DMS53 (cell line): Measurements from ENCODE around the gene FRY.
"Not testable (repeated sequence)": the region's sequence is repeated elsewhere in the genome, so short reads cannot be mapped to it uniquely, and the experiment has no call there.

Experiments
- DNase-seq: peaks from one replicate; lab custom pipeline; 2025; lab: John Stamatoyannopoulos, UW

FRY gene

GRCh38 chr13:32041429-32041828, 9.9 kb downstream of the FRY start:
- no peak for DNase-seq

- no peak for DNase-seq
Measured at GRCh38 chr13:32042551-32042950, 11.0 kb downstream of the FRY start.

GRCh38 chr13:32044446-32044845, 12.9 kb downstream of the FRY start:
- DNase-seq = no peak

DNA sequence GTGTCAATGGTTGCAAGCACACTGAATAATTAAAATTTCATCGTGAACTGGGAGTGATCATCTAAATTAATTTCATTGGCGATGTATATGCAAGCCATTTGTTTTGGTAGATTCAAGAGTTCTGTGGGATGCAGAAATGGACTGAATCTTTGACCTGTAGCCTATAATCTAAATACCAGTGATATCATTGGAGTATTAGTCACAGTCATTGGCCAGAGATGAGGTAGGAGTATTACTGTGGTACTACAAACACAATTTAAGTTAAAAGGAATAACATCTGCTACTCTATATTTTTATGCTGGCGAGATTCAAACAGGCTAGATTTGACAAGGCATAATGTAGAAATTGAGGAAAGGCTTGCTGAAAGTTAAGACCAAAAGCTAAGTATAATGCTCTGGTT, 14.0 kb downstream of the FRY start:
- DNase-seq = peak; percentile 69

- DNase-seq = peak; percentile 91
Measured at GRCh38 chr13:32045982-32046785, 14.6 kb downstream of the FRY start.

DNA sequence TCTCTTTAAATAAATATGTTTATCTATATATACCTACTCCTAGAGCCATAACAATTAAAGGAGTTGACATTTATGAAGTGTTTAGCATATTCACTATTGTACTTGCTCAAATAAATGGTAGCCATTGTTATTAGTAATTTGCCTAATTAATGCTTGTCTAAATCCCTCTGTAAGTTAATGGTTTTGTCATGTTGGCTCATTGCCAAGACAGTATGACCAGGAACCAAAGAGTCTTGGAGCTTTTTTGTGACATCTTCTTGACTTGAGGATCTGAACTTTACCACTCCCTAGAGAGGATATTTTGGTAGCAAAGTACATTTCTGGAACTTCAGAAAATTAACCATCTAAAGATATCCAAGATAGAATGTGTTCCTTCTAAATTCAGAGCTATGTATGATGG, 15.5 kb downstream of the FRY start:
- DNase-seq = peak; percentile 34

DNA sequence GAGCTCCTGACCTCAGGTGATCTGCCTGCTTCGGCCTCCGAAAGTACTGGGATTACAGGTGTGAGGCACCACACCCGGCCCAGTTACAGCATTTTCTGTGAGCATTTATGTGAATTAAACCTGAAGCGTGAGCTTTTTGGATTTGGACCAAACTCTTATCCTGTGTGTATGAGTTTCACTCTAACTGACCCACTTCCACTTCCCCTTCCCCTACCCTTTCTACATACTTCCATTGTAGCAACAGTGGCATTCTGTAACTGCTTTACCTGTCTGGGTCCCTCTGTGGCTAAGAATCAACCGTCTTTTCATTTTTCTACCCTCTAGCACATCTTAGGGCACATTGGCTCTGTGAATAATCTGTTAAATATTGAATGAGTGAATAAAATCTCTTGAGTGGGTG, 16.2 kb downstream of the FRY start:
- DNase-seq = no peak

- peak; percentile 78 for DNase-seq
Measured at GRCh38 chr13:32048816-32049215, 17.2 kb downstream of the FRY start.

GRCh38 chr13:32051156-32051555, 19.6 kb downstream of the FRY start:
- no peak for DNase-seq

DNA sequence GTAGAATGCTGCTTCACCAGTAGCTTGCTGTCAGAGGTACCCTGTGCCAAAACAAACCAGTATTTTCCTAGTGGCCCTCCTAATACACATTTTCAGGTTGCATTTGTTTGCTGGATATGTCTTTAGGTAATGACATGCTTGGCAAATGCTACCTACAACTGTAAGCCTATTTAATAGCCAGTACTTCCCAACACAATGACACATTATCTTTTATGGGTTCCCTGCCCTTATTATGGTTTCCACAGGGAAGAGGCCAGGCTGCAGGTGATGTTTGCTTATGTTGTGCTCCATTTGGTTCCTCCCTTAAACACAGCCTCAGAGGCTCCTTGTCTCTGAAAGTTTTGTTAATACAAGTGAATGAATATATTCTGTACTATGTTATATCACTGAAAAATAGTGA, 24.7 kb downstream of the FRY start:
- peak; percentile 34 for DNase-seq

DNA sequence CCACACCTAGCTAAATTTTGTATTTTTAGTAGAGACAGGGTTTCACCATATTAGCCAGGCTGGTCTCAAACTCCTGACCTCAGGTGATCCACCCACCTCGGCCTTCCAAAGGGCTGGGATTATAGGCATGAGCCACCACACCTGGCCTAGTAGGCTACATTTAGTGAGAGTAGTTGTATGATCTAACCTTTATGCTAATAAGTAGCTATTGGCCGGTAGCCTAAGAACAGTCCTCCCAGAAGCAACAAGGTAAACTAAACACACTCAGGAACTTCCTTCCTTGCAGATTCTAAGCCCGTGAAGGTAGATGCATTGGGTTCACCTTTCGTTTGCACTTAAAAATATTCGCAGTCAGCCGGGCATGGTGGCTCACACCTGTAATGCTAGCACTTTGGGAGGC, 25.8 kb downstream of the FRY start:
- not testable (repeated sequence) for DNase-seq

DNA sequence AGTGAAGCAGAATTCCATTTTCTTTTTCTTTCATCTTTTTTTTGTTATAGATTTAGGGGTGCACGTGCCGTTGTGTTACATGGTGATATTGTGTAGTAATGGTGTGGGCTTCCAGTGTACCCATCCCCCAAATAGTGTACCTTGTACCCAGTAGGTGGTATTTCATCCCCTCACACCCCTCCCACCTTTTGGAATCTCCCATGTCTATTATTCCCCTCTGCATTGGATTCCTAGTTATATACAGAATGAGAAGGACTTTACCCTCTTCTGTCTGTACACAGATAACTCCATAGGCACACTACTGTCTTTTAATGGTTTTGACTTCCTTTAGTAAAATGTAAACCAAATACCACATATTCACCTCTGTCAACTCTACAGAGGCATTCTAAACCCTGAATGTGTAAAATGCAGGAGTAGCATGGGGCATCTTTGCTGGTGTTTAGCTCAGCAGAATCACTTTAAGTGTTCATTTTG, 28.0 kb downstream of the FRY start:
- DNase-seq = no peak

- no peak for DNase-seq
Measured at GRCh38 chr13:32060401-32060878, 28.9 kb downstream of the FRY start.

DNA sequence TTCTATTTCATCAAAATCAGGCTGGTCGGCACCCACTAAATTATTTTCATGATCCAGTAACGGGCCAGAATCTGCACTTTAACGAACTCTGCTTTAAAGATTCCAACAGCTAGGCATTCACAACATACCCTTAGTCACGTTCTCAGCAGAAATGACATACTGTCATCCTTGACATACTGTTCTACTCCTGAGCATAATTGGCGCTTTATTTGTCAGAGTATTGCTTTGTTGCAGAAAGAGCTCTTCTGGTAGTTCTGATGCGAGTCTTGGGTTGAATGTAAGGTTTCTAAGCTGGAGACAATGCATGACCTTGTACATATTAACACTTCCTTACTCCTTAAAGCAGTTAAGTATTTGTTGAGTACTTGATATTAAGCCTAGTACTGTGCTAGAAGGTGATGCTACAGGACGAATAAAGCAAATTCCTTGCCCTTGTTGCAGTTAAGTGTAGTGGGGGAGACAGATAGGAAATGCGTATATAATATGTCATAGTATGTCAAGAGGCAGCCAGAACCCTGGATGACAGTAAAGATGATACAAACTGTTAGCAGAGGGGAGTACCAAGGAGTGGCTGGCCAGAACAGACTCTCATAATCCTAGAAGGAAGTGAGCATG, 32.2 kb downstream of the FRY start:
- DNase-seq = no peak

- DNase-seq = no peak
Measured at GRCh38 chr13:32067149-32067961, 35.8 kb downstream of the FRY start.

- DNase-seq = no peak
Measured at GRCh38 chr13:32068255-32068654, 36.7 kb downstream of the FRY start.

- no peak for DNase-seq
Measured at GRCh38 chr13:32073180-32073864, 41.7 kb downstream of the FRY start.

DNA sequence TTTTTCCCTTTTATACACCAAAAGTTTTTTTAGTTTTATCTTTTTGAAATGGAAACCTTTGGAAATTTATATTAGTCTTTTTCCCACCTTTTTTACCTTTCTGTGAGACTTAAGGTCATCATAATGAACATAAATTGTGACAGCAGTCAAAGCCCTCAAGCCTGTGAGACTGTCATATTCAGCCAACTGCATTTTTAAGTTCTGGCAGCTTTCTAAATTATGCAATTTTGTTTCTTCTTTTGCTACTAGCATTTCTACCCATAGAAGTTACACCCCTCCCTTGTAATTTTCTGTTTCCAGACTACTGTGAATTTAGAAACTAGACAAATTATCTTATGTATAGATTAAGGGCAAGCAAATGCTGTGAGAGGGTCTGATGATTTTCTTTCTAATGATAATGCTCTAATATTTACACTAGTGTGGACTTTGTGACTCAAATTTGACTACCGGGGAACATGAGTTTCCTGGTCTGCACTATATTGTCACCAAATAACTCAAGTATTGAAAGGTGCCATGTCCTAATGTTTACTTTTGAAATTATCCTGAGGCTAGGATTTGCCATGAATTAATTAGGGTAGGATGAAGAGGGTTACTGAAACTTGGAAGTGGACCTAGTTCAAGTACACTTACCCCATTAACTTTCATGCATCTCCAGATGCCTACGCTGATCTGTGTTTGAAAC, 43.7 kb downstream of the FRY start:
- DNase-seq = peak; percentile 76

DNA sequence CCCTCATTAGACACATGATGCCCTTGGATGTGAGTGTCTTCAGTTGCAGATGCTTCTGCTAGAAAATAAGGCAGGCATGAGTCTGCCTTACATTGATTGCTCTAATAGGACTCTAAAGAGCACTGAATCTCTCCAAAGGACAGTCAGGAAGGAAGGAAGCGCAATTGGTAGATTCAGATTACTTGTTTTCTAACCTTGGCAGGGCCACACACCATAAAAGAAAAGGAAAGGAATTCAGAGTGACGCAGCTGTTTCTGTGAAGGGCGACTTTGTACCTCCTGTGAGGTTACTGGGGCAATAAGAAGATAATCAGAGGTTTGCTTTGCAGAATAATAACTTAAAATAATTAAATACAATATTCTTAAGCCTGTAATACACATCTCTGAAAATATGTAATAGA, 48.0 kb downstream of the FRY start:
- DNase-seq = no peak

DNA sequence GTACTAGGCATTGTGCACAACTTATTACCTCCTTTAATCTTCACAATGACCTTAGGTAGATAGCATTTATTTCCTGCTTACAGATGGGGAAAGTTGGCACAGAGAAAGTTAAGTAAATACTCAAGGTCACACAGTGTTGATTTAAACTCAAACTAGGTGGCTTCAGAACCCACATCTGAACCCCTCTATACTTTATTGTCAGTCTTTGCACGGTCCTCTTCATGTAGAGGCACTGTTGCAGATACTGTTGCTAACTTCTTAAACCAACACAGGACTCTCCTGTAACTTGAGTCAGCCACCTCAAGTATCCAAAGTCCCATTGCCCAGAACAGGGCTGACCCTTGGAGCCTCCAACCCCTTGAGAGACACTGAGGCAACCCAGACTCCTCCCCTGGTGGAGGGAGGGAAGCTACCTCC, 48.8 kb downstream of the FRY start:
- DNase-seq = peak; percentile 37

- no peak for DNase-seq
Measured at GRCh38 chr13:32081591-32081990, 50.0 kb downstream of the FRY start.
